Amniotic epithelial cell (primary cell): ENCODE data around the gene PANK3.
"Not testable (repeated sequence)": the region's sequence is repeated elsewhere in the genome, so short reads cannot be mapped to it uniquely, and the experiment has no call there.

Experiments used
- DNase-seq: peaks from one replicate; pipeline ENCODE4 v3.0.0-alpha.2; 2010; ENCODE audit warnings: low read depth

The PANK3 gene

GRCh38 chr5:168578538-168579487 lies at the start of gene PANK3:
Gene PANK3 (minus strand): TSS chr5:168579368. CDS start chr5:168579283, 85 bp downstream.
- DNase-seq, result peak; percentile 52

DNA sequence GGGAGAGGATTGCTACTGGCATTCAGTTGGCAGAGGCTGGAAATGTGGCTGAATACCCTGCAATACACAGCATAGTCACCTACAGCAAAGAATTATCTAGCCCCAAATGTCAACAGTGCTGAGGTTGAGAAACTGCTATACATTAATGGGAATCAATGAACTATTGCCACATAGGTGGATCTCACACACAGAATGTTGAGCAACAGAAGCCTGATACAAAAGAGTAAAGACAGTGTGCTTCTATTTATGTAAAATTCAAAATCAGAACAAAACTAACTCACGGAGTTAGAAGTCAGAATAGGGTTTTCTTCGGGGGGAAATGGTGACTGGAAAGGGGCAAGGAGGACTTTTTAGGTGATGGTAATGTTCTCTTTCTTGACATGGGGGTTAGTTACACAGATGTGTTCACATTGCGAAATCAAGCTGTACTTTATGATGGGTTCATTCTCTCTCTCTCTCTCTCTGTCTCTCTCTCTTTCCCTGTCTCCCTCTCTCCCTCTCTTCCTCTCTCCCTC lies 45.7 kb upstream of the PANK3 start:
- peak; percentile 46 for DNase-seq

GRCh38 chr5:168620807-168621206 lies 41.6 kb upstream of the PANK3 start:
- no peak for DNase-seq

- no peak for DNase-seq
Observed at GRCh38 chr5:168614661-168615060, 35.5 kb upstream of the PANK3 start.

- DNase-seq, result no peak
Observed at GRCh38 chr5:168613996-168614395, 34.8 kb upstream of the PANK3 start.

GRCh38 chr5:168613396-168613795 lies 34.2 kb upstream of the PANK3 start:
- DNase-seq, result no peak

DNA sequence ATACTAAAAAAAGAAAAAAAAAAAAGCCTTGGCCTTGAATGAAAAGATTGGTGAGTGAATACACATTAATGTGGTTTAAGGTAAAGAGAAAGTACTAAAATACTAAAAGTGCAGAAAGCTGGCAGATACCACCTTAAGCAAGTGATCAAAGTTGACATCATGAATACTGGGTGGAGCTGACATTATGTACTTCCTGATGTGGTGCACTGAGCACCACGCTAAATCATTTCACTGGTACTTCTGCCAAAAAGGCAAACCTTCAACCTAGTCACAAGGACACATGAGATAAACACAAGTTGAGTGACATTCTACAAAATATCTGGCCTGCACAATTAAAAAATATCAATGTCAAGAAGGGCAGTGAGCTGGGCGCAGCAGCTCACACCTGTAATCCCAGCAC lies 33.8 kb upstream of the PANK3 start:
- DNase-seq, result no peak

DNA sequence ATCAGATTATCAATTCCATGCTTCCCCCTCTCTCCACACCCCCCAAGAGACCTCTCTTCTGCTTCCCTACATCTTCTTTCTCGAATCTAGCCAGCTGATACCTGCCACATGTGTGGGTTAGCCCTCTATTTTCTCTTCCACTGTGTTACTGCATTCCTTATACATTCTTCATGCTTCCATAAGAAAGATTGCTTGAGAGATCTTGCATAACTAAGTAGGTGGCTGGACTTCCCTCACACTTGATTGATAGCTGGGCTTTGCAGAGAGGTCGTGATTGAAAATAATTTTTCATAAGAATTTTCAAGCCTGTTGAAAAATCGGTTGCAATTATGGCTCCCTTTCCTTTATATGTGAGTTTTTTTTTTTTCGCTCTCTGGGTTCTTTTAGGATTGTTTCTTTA lies 33.0 kb upstream of the PANK3 start:
- peak; percentile 83 for DNase-seq

GRCh38 chr5:168611165-168611564 lies 32.0 kb upstream of the PANK3 start:
- peak; percentile 23 for DNase-seq

DNA sequence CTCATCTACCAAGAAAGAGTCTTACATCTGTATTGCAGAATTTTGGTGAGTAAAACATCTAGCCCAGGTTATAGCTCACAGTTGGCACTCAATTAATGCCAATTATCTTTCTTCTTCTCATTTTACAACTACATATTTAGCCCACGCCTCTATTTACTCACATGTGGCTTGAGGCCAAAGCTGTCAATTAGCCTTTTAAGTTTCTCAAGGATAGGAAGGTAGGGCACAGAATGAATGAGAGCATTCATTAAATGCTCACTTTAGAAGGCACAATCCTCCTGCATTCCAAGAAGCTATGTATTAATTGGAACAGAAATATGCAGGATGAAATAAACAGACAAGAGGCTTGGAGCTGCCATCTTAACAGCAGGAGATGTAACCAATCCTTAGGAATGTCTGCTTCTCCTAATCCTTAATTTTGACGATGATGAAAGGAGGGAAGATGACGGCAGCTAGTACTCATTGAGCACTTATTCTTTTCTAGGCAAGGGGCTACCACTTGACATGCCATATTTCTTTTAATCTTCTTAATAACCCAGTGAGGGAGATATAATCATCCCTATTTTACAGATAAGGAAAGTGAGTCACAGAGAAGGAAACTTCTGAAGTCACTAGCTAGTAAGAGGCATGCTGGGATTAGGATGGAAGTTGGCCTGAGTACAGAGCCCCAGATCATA lies 30.8 kb upstream of the PANK3 start:
- DNase-seq, result peak; percentile 84

GRCh38 chr5:168608821-168609220 lies 29.7 kb upstream of the PANK3 start:
- no peak for DNase-seq

DNA sequence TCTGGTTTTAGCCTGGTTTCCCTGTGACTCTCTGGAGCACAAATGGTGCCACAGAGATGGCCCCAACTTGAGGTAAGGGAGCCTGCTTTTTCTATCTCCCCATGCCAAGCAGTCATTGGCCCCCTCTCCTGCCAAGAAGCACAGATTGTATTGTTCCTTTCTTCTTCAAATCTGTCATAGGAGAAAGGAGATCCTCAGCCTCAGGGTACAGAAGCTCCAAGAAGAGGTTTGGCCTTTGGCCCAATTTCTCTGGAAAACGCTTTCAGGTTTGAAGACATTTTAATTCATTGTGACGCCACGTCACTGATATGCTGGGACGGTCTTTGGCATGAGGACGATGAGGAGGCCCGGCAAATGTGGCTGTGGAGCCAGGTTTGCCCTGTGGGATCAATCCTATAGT lies 29.2 kb upstream of the PANK3 start:
- DNase-seq, result no peak

DNA sequence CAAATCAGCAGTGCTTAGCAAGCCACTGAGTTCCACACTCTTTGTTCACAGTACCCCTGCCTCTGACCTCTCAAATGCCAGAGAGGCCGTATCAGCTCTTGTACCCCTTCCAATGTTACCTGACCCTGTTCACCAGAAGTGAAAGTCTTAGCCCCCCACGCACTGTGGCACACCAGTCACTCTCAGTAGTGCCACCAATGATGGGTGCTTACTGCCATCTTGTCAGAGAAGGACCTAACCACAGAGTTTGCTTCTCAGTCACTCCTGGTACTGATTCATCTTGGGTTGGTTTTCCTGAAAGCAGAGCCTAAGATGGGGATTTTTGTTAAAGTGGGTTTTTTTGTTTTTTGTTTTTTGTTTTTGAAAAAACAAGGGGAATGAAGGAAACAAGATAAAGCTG lies 28.8 kb upstream of the PANK3 start:
- no peak for DNase-seq

- no peak for DNase-seq
Observed at GRCh38 chr5:168606562-168606961, 27.4 kb upstream of the PANK3 start.

GRCh38 chr5:168604436-168604835 lies 25.3 kb upstream of the PANK3 start:
- no peak for DNase-seq

DNA sequence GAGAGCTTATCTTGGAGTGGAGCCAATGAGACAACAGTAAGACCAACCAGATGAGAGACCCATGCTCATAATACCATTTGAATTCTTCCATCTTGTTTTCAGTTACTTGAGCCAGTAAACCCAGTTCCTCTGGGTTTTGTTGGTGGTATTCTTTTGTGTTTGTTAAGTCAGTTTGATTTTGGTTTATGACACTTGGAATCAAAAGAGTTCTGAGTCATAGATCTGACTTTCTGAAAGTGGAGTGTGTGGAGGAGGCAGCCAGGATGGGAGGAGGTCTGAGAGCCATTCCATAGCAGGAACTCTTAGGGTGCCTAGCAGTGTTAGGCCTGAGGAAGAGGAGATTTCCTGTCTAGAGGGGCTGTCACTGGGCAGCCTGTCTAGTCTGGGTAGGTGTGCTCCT lies 24.6 kb upstream of the PANK3 start:
- DNase-seq, result peak; percentile 41

GRCh38 chr5:168602517-168602916 lies 23.3 kb upstream of the PANK3 start:
- DNase-seq, result no peak

- no peak for DNase-seq
Observed at GRCh38 chr5:168601972-168602371, 22.8 kb upstream of the PANK3 start.

GRCh38 chr5:168600409-168600808 lies 21.2 kb upstream of the PANK3 start:
- peak; percentile 36 for DNase-seq

GRCh38 chr5:168599826-168600225 lies 20.7 kb upstream of the PANK3 start:
- DNase-seq, result no peak

DNA sequence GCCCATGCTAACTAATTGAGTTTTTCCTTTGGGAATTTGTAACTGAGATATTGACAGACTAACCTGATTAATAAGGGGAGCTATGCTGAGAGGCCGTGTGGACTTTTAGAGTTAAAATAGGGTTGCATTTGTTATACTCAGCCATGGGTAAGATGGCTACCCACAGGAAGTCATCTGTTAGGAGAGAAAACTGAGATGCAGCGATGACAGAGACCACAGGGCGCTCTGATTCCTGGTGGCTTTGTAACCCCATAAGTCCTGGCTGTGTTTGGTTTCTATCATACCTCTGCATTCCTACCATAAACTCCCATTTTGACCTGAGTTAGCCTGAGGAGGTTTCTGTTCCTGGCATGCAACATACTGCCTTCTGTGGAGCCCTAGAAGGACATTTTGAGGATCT lies 19.5 kb upstream of the PANK3 start:
- DNase-seq, result no peak

- no peak for DNase-seq
Observed at GRCh38 chr5:168596927-168597326, 17.8 kb upstream of the PANK3 start.

GRCh38 chr5:168596122-168596521 lies 17.0 kb upstream of the PANK3 start:
- not testable (repeated sequence) for DNase-seq
